AG04450 (cell line): ENCODE measurements around the gene C5orf63. TPM values are rescaled to one million over a fixed set of nuclear protein-coding genes. Genes with fewer than 3 reads are reported as not detected.

ENCODE experiments used
- CTCF ChIA-PET: fragments of 300-600, 350-600 bp; formaldehyde crosslinking; extraction: SDS; loops from one replicate; lab custom pipeline; 2022; ENCODE audit warnings: antibody characterized with exemption, inconsistent platforms; lab: Charles Lee
- POLR2A ChIA-PET: fragments of 350-600 bp; formaldehyde crosslinking; extraction: SDS; loops from one replicate; lab custom pipeline; 2021; ENCODE audit warnings: antibody characterized with exemption, inconsistent platforms; lab: Yijun Ruan, JAX
- DNase-seq: peaks from one replicate; pipeline ENCODE4 v3.0.0-alpha.2; 2011; ENCODE audit warnings: low read depth, low spot score
- H3K27ac ChIP-seq: one replicate; pipeline ENCODE4 v1.5.1; 2012; ENCODE audit warnings: low read depth, low read length, control low read depth
- H3K27me3 ChIP-seq: one replicate; pipeline ENCODE4 v1.6.0; 2012; ENCODE audit warnings: low read length; ENCODE audit not compliant: control insufficient read depth, insufficient read depth
- H3K4me3 ChIP-seq: 2 replicates; pipeline ENCODE4 v1.5.1; 2011; ENCODE audit warnings: mild to moderate bottlenecking, low read depth, low read length, control low read depth
- H3K9me3 ChIP-seq: 2 replicates; pipeline ENCODE4 v1.5.1; 2012; ENCODE audit warnings: low read length; ENCODE audit not compliant: control insufficient read depth, insufficient read depth
- polyA plus RNA-seq: library from polyadenylated mRNA; depleted of rRNA; stranded (reverse); fragments of >200 nt; gene quantifications from 2 replicates; pipeline ENCODE4 v1.2.3, GENCODE V29; 2011
- TF ChIP-seq, protein P1 (sequence below): IDR thresholded peaks from 2 replicates; pipeline ENCODE4 v1.5.1; 2011; ENCODE audit warnings: low read depth, low read length, control low read depth, inconsistent platforms

Gene C5orf63
- polyA plus RNA-seq, 1 experiment: 2.9 TPM

DNA sequence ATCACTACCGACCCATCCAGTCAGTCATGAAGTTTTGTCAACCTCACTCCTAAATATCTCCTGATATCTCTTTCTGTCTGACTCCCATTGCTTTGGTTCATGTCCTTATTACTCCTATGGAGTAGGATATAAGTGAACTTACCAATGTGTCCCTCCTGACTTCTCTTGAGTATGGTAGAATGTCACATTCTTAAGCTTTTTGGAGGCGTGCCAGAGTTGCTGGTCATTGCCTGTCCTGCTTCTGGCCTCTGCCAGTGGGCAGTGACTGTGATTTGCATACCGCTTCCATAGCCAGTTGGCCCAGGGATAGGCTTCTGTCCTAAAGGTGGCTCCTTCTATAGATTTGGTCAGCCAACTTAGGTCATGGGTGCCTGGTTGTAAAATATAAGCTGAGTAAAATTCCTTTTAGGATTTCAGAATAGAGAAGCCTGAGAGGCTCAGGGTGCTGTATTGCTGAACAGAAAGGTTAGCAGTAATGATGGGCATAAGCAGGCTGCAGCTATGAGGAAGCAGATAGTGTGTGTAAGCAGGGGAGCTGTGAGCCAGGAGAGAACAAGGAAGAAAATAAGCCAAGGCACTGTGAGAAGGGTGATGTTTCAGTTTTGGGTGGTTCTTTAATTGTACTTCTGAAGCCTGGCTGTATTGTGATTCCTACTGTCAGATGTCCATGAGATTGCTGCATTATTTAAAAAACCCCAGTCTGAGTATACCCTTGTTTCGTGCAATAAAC, 26.8 kb downstream of the C5orf63 start:
- ChIA-PET POLR2A (no interaction called here), CTCF (no interaction called here)
- H3K4me3 ChIP-seq: no peak overlapping the region
- DNase-seq: no peak
- no peak overlapping the region for H3K27ac ChIP-seq
- H3K9me3 ChIP-seq: no peaks in the 10 kb centered on the region
- no peaks in the 10 kb centered on the region for H3K27me3 ChIP-seq
- TF ChIP-seq, protein P1, sequence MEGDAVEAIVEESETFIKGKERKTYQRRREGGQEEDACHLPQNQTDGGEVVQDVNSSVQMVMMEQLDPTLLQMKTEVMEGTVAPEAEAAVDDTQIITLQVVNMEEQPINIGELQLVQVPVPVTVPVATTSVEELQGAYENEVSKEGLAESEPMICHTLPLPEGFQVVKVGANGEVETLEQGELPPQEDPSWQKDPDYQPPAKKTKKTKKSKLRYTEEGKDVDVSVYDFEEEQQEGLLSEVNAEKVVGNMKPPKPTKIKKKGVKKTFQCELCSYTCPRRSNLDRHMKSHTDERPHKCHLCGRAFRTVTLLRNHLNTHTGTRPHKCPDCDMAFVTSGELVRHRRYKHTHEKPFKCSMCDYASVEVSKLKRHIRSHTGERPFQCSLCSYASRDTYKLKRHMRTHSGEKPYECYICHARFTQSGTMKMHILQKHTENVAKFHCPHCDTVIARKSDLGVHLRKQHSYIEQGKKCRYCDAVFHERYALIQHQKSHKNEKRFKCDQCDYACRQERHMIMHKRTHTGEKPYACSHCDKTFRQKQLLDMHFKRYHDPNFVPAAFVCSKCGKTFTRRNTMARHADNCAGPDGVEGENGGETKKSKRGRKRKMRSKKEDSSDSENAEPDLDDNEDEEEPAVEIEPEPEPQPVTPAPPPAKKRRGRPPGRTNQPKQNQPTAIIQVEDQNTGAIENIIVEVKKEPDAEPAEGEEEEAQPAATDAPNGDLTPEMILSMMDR: no peak

DNA sequence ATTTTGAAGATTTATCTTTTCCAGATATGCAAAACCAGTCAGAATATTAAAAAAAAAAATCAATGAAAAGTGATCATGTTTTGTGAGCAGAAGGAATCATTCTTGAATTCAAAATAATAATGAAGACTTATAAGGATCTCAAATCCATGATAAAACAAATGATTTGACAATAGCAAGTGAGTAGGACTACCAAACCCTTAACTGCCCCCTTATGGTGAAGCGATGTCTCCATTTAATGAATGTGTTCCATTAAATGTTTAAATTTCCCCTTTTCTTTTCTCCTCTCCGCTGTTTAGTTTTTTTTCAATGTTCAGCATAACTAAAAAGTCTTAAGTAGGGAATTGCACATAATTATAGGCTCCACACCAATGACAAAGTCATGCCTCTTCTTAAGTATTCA, 30.7 kb downstream of the C5orf63 start:
- ChIA-PET CTCF (no interaction called here), POLR2A (no interaction called here)
- TF ChIP-seq, protein P1: peak; percentile 48

DNA sequence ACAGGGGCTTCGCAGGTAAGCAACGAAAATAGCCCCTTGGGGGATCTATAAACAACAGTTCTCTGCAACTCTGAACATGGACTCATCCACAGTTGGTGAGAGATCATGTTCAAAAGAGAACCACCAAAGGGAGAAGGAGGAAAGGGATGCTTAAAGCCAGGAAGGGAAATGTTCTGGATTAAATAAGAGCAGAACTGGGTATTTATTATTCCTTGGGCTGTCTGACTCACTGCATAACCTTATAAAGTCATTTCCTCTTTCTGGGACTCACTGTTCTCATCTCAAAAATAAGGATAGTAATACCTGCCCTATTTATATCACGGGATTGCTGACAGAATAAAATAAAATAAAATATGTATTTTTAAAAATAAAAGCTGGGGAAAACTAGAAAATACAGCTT, 31.7 kb downstream of the C5orf63 start:
- TF ChIP-seq, protein P1: no peak
- H3K4me3 ChIP-seq: no peak overlapping the region
- no peaks in the 10 kb centered on the region for H3K27me3 ChIP-seq
- ChIA-PET CTCF (no interaction called here), POLR2A (no interaction called here)
- DNase-seq: no peak
- H3K9me3 ChIP-seq: no peaks in the 10 kb centered on the region
- no peak overlapping the region for H3K27ac ChIP-seq

More for the DNA sequence above, 30.7 kb downstream of the C5orf63 start:
- Histone ChIP-seq H3K27me3 (no peaks in the 10 kb centered on the region), H3K27ac (no peak overlapping the region), H3K9me3 (no peaks in the 10 kb centered on the region), H3K4me3 (no peak overlapping the region)
- no peak for DNase-seq

DNA sequence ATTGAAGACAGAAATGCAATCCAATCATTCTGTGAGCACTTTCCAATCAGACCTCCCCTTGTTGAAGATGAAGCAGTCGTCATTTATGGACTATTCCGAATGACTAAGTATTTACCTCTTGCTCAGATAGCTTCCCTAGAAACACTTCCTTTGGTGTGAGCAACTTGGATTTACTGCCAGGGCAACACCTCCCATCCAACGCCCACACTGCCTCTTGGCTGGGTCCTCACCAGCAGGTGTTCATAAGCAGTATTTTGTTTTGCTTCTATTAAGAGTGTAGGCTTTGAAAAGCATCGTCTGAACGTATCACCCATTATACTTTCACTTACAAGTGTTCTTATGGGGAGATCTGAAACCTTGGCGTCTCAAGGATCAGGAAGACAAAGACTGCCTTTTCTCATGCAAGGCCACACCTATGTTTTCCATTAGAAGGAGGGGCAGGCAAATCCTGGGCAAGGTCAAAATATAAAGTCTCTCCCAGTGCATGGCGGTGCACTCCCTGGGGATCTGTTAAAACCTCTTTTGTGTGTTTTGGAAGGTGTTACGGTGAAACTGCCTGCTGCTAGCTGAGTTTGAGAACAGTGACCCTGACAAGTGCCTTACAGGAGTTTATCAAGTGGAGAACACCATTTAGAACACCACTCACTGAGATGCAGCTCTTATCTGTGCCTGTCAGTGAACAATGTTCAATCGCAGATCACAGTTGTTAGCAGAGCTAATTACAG, 32.3 kb downstream of the C5orf63 start:
- Histone ChIP-seq H3K4me3 (no peak overlapping the region), H3K27me3 (no peaks in the 10 kb centered on the region), H3K27ac (no peak overlapping the region), H3K9me3 (no peaks in the 10 kb centered on the region)
- TF ChIP-seq, protein P1: no peak
- ChIA-PET CTCF (interaction anchor here (0.6 kb wide), 1 partner anchor 38 kb away, joined by 3 read pairs; no protein-coding TSS in a partner anchor), POLR2A (no interaction called here)
- no peak for DNase-seq

DNA sequence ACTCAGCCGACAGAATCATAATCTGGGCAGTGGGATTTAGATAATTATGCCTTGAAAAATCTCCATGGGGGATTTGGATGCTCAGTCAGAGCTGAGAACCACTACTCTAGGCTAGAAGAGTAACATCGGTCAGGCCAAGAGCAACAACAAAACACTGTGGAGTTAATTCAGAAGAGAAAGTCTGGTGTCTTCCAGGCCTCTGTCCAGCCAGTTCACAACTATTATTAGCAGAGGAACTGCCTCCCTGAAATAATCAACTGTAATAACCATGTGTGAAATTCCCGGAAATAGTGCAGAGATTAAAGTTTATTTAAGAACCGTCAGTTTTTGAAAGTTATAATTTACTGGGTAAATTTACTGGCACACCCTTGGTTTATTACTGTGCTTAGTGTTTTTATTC, 34.8 kb downstream of the C5orf63 start:
- Histone ChIP-seq H3K27me3 (no peaks in the 10 kb centered on the region), H3K27ac (no peak overlapping the region), H3K4me3 (no peak overlapping the region), H3K9me3 (no peaks in the 10 kb centered on the region)
- CTCF ChIA-PET: interaction anchor here (0.6 kb wide), 1 partner anchor 35 kb away, joined by 3 read pairs; the partner anchor contains the start of gene C5orf63
- no peak for DNase-seq
- TF ChIP-seq, protein P1: no peak
- POLR2A ChIA-PET: no interaction called here
